Colonic mucosa (tissue), 4 donors: Measurements from ENCODE around the gene PRR23A. TPM values are rescaled to one million over a fixed set of nuclear protein-coding genes. Genes with fewer than 3 reads are reported as not detected.

Source experiments
- DNase-seq: peaks from one replicate; pipeline ENCODE4 v3.0.0-alpha.2; 2020
- H3K27ac ChIP-seq: fragments of 200-600 bp; one replicate; pipeline ENCODE4 v1.8.0; 2021
- H3K27me3 ChIP-seq: fragments of 200-600 bp; one replicate; pipeline ENCODE4 v1.8.0; 2021
- H3K36me3 ChIP-seq: fragments of 200-600 bp; one replicate; pipeline ENCODE4 v1.8.0; 2021
- H3K4me1 ChIP-seq: fragments of 200-600 bp; one replicate; pipeline ENCODE4 v1.8.0; 2021; ENCODE audit warnings: mild to moderate bottlenecking
- H3K4me3 ChIP-seq: fragments of 200-600 bp; one replicate; pipeline ENCODE4 v1.8.0; 2021
- H3K9ac ChIP-seq, 2 donors: one replicate each; pipeline ENCODE4 v1.7.0; 2013; ENCODE audit warnings: control low read depth in 2 of 2, low read depth in 2 of 2, low read length in 2 of 2
- H3K9me3 ChIP-seq: fragments of 200-600 bp; one replicate; pipeline ENCODE4 v1.8.0; 2021
- CTCF ChIP-seq: fragments of 200-600 bp; IDR thresholded peaks from one replicate; pipeline ENCODE4 v1.8.0; 2022; ENCODE audit warnings: antibody characterized with exemption, mild to moderate bottlenecking
- intact Hi-C: fragments of 100-400 bp; cut with DNase I; formaldehyde crosslinking; loops from one replicate; pipeline ENCODE4 v1.14.1; 2022
- total RNA-seq, 2 donors: library from RNA; stranded (reverse); fragmentation: NEBNext Ultra II Directional in 1 of 2; extraction: Animal tissue kit (Norgen Biotek cat#: 25700) in 1 of 2; gene quantifications; one replicate each; pipeline ENCODE4 v1.2.1, GENCODE V29; 2021
- donor health status: healthy.
- donor health status: DM: no; HTN: no; CAD: no.
- donor health status: DM: no; HTN: no; CAD: no.

The PRR23A gene
- total RNA-seq, 2 donors from 2014 or later: not detected

DNA sequence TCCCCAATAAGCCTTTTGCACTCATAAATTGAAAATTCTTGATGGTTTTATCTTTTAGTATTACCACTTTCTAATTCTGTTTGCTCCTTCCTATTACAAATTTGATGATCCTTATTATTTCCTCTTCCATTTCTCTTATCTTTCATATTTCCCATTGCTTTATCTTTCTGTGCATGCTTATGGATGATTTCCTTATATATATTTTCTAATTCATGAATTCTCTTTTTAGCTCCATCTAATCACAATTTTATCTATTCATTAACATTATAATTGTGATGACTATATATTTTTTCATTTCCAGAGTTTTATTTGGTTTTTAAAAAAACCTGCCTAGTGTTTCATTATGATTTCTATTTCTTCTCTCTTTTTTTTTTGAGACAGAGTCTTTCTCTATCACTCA, 41.1 kb downstream of the PRR23A start:
- intact Hi-C loops: no loop called here
- Histone ChIP-seq H3K27ac (no peak overlapping the region), H3K4me1 (no peaks in the 10 kb centered on the region), H3K9ac (no peak overlapping the region), H3K27me3 (peaks cover 18% of the 10 kb centered on the region), H3K36me3 (no peaks in the 10 kb centered on the region), H3K9me3 (no peaks in the 10 kb centered on the region), H3K4me3 (no peak overlapping the region)
- TF ChIP-seq CTCF: no peak
- DNase-seq: no peak

- H3K36me3 ChIP-seq: no peaks in the 10 kb centered on the region
- no peak overlapping the region for H3K4me3 ChIP-seq
- H3K27ac ChIP-seq: no peak overlapping the region
- intact Hi-C loops: no loop called here
- DNase-seq: no peak
- TF ChIP-seq CTCF: no peak
- H3K27me3 ChIP-seq: peaks cover 18% of the 10 kb centered on the region
- H3K9ac ChIP-seq: no peak overlapping the region
- no peaks in the 10 kb centered on the region for H3K9me3 ChIP-seq
- no peaks in the 10 kb centered on the region for H3K4me1 ChIP-seq
These were observed 41.8 kb downstream of the PRR23A start for GRCh38 chr3:138964264-138964663.

DNA sequence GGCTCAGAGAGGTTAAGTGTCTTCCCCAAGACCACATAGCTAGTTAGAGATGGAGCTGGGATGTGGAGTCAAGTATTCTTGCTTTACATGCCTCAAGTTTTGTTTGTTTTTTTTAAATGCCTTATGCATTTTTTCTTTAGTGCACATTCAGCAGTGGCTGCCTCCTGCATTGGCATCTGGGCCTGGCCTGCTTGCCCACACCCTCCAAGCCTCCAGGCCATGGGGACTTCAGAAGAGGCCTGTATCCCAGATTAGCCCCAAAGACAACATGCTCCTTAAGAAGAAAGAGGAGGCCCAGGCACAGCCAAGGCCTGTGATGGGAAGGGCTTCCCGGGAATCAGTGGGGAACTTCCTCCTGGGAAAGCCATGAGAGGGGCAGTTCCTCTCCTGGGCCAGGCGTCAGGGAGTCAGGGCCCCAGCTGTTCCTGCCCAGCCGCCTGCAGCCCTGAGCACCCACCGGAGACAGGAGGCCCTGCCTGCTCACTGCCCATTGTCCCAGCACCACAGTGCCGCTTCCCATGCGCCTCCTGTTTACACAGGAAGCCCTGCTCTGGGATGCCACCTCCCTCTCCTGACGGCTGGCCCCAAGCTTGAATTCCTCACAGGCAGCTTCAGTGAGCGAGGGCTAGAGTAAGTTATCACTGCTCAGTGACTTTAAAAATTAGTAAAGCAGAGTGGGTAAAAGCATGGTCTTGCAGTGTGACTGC, 43.1 kb downstream of the PRR23A start:
- intact Hi-C loops: no loop called here
- no peaks in the 10 kb centered on the region for H3K4me1 ChIP-seq

GRCh38 chr3:138960417-138960852, 45.6 kb downstream of the PRR23A start:
- no peaks in the 10 kb centered on the region for H3K4me1 ChIP-seq
- no peak overlapping the region for H3K9ac ChIP-seq
- peaks cover 18% of the 10 kb centered on the region for H3K27me3 ChIP-seq

More for the DNA sequence above, 43.1 kb downstream of the PRR23A start:
- Histone ChIP-seq H3K9me3 (no peaks in the 10 kb centered on the region), H3K4me3 (no peak overlapping the region), H3K36me3 (no peaks in the 10 kb centered on the region), H3K27me3 (peaks cover 18% of the 10 kb centered on the region), H3K9ac (no peak overlapping the region), H3K27ac (no peak overlapping the region)
- no peak for DNase-seq
- no peak for TF ChIP-seq CTCF

More at GRCh38 chr3:138960417-138960852, 45.6 kb downstream of the PRR23A start:
- H3K27ac ChIP-seq: no peak overlapping the region
- intact Hi-C loops: no loop called here
- no peak overlapping the region for H3K4me3 ChIP-seq
- no peaks in the 10 kb centered on the region for H3K36me3 ChIP-seq
- TF ChIP-seq CTCF: no peak
- no peak for DNase-seq
- H3K9me3 ChIP-seq: no peaks in the 10 kb centered on the region

Other genes starting within 250 kb of the PRR23A start
- gene PIK3CB, start 171.3 kb downstream of the PRR23A start, total RNA-seq: 10 to 100 TPM; 43.4 to 51.5 TPM
- under 1 TPM in 1 of 2 donors, not detected in 1; 0.07 TPM for gene FOXL2, start 59.1 kb downstream of the PRR23A start, total RNA-seq
- not detected for gene FOXL2NB, start 59.1 kb downstream of the PRR23A start, total RNA-seq
- gene PRR23B, start 14.7 kb upstream of the PRR23A start, total RNA-seq: not detected
- gene PRR23C, start 38.6 kb upstream of the PRR23A start, total RNA-seq: not detected